ENCODE measurements around the gene IRF2. TPM values are rescaled to one million over a fixed set of nuclear protein-coding genes. Genes with fewer than 3 reads are reported as not detected.
A peak's percentile ranks its signal among the peaks of the same experiment; 100 is the strongest.

The IRF2 gene
- total and polyA plus RNA-seq, 2 of the 8 experiments (the other 6 are each of a cell fraction or from before 2014, with no cell fraction given), result 13.8 to 17.0 TPM

GRCh38 chr4:184386271-184386781, 88.0 kb downstream of the IRF2 start (continued):
- no peak for TF ChIP-seq CHD7 (IDR thresholded peaks at IDR 0.05; ENCODE audit: insufficient replicate concordance, low read length)
- no peak for TF ChIP-seq NANOG (IDR thresholded peaks at IDR 0.05; ENCODE audit: insufficient read depth, low read depth, low read length, poor library complexity, severe bottlenecking)
- TF ChIP-seq YY1 (IDR thresholded peaks at IDR 0.05; ENCODE audit: low read depth, low read length), result no peak; the same call in 1 of the 2 replicates
- no peak for TF ChIP-seq RXRA (IDR thresholded peaks at IDR 0.05; ENCODE audit: insufficient read depth, low read depth, low read length)
- peak; percentile 11 for TF ChIP-seq ASH2L (IDR thresholded peaks at IDR 0.05; ENCODE audit: low read length)
- no peak for TF ChIP-seq HDAC2 (IDR thresholded peaks at IDR 0.05; ENCODE audit: borderline replicate concordance in 1 of 2, low read depth in 2 of 2, low read length in 2 of 2)
- TF ChIP-seq POLR2A (IDR thresholded peaks at IDR 0.05; ENCODE audit: control extremely low read depth in 1 of 2, low read depth in 2 of 2, low read length in 2 of 2), result peak in 1 of 2 experiments; percentile 41; a peak in 1 of 3 replicates
- no peak for TF ChIP-seq ATF2 (IDR thresholded peaks at IDR 0.05; ENCODE audit: low read length)
